Activated CD8-positive, alpha-beta memory T cell treated with anti-CD3 and anti-CD28 coated beads for 4 hours (primary cell): ENCODE data around the gene CEP70.
"Not testable (repeated sequence)": the region's sequence is repeated elsewhere in the genome, so short reads cannot be mapped to it uniquely, and the experiment has no call there.

Source experiments
- DNase-seq, 2 donors: peaks; one replicate each; pipeline ENCODE4 v3.0.0-alpha.2; 2020; ENCODE audit warnings: low read depth in 2 of 2

The CEP70 gene

DNA sequence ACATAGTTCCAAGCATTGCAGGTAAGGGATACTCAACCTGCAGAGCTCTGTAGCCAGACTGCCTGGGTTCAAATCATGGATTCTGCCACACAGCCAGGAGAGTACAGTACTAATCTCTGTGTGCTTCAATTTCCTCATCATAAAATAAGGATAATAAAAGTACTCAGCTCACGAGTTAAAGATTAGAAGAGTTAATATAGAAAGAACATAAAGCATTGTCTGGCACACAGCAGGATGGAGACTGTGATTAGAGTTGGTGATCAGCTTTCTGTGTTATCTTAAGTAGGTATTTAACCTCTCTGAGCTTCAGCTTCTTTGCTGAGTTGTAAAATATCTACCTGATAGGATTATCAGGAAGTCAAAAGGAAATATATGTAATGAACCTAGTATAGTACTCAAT lies 2.7 kb downstream of the CEP70 start:
- DNase-seq: no peak

DNA sequence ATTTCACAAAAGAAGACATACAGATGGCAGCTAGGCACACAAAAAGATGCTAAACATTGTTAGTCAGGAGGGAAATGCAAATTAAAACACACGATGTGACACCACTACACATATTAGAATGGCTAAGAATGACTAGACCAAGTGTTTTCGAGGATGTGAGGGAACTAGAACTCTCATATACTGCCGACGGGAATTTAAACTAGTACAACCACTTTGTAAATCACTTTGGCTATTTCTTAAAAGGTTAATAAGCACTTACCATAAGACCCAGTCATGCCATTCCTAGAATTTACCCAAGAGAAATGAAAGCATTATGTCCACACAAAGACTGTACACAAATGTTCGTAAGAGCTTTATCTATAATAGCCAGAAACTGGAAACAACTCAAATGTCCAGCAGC lies 5.6 kb downstream of the CEP70 start:
- DNase-seq: no peak

DNA sequence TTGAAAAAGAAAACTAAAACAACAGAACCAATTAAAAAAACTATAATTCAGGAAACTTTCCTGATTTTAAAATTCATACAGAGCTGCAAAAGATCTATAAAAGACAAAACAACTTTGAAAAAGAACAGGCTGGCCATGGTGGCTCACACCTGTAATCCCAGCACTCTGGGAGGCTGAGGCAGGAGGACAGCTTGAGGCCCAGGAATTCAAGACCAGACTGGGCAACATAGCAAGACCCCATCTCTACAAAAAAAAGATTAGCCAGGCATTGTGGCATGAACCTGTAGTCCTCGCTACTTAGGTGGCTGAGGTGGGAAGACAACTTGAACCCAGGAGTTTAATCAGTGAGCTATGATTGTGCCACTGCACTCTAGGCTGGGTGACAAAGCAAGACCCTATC lies 6.7 kb downstream of the CEP70 start:
- DNase-seq: no peak

DNA sequence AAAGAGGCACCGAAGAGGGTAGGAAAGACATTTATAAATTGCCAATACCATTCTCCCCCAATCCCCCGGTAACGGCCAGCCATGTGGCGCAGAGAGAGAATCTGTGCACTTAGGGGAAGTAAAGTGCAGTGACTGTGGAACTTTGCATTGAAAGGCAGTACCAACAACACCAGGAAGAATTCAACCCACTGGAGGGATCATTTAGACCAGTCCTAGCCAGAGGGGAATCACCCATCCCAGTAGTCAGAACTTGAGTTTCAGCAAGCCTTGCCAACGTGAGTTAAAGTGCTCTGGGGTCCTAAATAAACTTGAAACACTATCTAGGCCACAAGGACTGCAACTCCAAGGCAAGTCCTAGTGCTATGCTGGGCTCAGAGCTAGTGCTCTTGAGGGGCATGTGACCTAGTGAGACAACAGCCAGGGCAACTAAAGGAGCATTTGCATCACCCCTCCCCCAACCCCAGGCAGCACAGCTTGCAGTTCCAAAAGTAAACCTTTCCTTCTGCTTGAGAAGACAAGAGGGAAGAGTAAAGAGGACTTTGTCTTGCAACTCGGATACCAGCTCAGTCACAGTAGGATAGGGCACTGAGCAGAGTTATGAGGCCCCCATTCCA lies 15.0 kb downstream of the CEP70 start:
- DNase-seq: no peak

GRCh38 chr3:138578141-138578540 lies 15.9 kb downstream of the CEP70 start:
- no peak for DNase-seq

DNA sequence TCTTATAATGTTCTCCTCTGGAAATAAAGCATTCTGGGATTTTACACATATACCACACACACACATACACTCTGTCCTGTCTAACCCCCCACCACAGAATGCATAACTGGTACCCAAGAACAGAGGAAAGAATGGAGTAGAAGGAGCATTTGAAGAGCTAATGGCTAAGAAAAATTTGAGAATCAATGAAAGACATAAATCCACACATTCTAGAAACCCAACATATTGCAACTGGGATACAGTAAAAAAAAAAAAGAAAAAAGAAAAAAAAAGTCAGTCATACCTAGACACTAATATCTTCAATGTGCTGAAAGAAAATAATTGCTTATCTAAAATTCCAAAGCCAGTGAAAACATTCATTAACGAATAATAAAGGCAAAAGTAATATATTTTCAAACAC lies 20.9 kb downstream of the CEP70 start:
- DNase-seq: no peak

DNA sequence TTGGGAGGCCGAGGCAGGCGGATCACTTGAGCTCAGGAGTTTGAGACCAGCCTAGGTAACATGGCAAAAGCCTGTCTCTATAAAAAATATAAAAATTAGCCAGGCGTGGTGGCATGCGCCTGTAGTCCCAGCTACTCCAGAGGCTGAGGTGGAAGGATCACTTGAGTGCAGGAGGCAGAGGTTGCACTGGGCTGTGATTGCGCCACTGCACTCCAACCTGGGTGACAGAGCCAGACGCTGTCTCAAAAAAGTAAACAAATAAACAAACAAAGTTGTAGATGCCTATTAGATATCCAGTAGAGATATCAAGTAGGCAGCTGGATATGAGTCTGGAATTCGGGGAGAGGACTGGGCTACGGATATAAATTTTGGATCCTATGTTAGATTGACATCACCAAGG lies 24.4 kb downstream of the CEP70 start:
- DNase-seq: not testable (repeated sequence)

GRCh38 chr3:138569090-138569489 lies 25.0 kb downstream of the CEP70 start:
- no peak for DNase-seq

- no peak for DNase-seq
Measured at GRCh38 chr3:138567403-138567802, 26.7 kb downstream of the CEP70 start.

DNA sequence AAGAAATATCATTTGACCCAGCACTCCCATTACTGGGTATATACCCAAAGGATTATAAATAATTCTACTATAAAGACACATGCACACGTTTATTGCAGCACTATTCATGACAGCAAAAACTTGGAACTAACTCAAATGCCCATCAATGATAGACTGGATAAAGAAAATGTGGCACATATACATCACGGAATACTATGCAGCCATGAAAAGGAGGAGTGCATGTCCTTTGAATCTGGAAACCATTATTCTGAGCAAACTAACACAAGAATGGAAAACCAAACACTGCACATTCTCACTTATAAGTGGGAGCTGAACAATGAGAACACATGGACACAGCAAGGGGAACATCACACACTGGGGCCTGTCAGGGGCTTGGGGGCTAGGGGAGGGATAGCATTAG lies 27.8 kb downstream of the CEP70 start:
- not testable (repeated sequence) for DNase-seq

- not testable (repeated sequence) for DNase-seq
Measured at GRCh38 chr3:138562902-138563301, 31.2 kb downstream of the CEP70 start.

DNA sequence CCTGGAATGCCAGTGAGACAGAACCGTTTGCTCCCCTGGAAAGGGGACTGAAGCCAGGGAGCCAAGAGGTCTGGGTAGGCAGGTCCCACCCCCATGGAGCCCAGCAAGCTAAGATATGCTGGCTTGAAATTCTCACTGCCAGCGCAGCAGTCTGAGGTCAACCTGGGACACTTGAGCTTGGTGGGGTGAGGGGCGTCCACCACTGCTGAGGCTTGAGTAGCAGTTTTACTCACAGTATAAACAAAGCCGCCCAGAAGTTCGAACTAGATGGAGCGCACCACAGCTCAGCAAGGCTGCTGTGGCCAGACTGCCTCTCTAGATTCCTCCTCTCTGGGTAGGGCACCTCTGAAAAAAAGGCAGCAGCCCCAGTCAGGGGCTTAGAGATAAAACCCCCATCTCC lies 33.6 kb downstream of the CEP70 start:
- no peak for DNase-seq

- DNase-seq: no peak
Measured at GRCh38 chr3:138559134-138559533, 34.9 kb downstream of the CEP70 start.

DNA sequence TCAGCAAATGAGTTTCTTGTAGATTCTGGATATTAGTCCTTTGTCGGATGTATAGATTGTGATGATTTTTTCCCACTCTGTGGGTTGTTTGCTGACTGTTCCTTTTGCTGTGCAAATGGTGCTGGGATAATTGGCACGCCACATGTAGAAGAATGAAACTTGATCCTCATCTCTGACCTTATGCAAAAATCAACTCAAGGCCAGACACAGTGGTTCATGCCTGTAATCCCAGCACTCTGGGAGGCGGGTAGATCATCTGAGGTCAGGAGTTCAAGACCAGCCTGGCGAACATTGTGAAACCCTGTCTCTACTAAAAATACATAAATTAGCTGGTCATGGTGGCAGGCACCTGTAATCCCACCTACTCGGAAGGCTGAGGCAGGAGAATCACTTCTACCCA lies 39.3 kb downstream of the CEP70 start:
- not testable (repeated sequence) for DNase-seq

GRCh38 chr3:138550958-138551357 lies 43.1 kb downstream of the CEP70 start:
- not testable (repeated sequence) for DNase-seq

DNA sequence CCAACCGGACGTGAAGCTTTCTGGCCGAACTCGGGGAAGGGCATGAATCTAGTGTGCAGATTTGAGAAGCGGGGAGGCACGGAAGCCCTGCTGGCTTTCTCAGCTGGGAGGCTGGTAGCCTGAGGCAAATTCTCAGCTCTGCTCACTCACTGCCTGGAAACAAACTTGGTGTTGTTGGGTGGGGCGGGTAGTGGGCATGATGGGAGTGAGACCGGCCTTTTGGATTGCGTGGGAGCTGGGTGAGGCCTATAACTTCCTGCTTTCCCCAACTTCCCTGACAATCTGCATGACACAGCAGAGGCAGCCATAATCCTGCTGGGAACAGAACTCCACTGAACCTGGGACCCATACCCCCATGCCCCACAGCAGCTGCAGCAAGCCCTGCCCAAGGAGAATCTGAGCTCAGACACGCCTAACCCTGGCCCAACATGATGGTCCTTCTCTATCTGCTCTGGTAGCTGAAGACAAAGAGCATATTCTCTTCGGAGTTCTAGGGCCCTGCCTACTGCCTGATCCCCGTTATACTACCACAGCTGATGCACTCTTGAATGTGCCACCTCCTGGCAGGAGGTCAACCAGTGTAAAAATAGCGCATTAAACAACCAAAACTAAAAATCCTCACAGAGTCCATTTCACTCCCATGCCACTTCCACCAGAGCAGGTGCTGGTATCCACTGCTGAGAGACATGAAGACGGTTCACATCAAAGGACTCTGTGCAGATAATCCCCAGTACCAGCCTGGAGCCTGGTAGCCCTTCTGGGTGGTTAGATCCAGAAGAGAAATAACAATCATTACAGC lies 44.7 kb downstream of the CEP70 start:
- no peak for DNase-seq

GRCh38 chr3:138547342-138547975 lies 46.6 kb downstream of the CEP70 start:
- no peak for DNase-seq

- no peak for DNase-seq
Measured at GRCh38 chr3:138544546-138544945, 49.5 kb downstream of the CEP70 start.

- no peak for DNase-seq
Measured at GRCh38 chr3:138542977-138543376, 51.1 kb downstream of the CEP70 start.

- no peak for DNase-seq
Measured at GRCh38 chr3:138539352-138539751, 54.7 kb downstream of the CEP70 start.

GRCh38 chr3:138521445-138521844 lies 72.6 kb downstream of the CEP70 start:
- DNase-seq: not testable (repeated sequence)

- no peak for DNase-seq
Measured at GRCh38 chr3:138513090-138513843, 80.8 kb downstream of the CEP70 start.
